Rectal smooth muscle tissue (tissue), 1 donor: ENCODE results near the gene ZNF675.
A peak's percentile ranks its signal among the peaks of the same experiment; 100 is the strongest.
"Not testable (repeated sequence)": the region's sequence is repeated elsewhere in the genome, so short reads cannot be mapped to it uniquely, and the experiment has no call there.

Experiments
- H3K27ac ChIP-seq: one replicate; pipeline ENCODE4 v1.7.0; 2013; ENCODE audit warnings: low read depth, low read length, inconsistent platforms
- H3K27me3 ChIP-seq: one replicate; pipeline ENCODE4 v1.7.0; 2013; ENCODE audit warnings: low read length; ENCODE audit not compliant: control insufficient read depth, insufficient read depth
- H3K36me3 ChIP-seq: one replicate; pipeline ENCODE4 v1.7.0; 2013; ENCODE audit warnings: low read length; ENCODE audit not compliant: control insufficient read depth, insufficient read depth
- H3K4me1 ChIP-seq: one replicate; pipeline ENCODE4 v1.7.0; 2013; ENCODE audit warnings: low read length; ENCODE audit not compliant: control insufficient read depth, insufficient read depth
- H3K4me3 ChIP-seq: one replicate; pipeline ENCODE4 v1.7.0; 2013; ENCODE audit warnings: low read length
- H3K9ac ChIP-seq: one replicate; pipeline ENCODE4 v1.7.0; 2013; ENCODE audit warnings: low read length

Gene ZNF675

DNA sequence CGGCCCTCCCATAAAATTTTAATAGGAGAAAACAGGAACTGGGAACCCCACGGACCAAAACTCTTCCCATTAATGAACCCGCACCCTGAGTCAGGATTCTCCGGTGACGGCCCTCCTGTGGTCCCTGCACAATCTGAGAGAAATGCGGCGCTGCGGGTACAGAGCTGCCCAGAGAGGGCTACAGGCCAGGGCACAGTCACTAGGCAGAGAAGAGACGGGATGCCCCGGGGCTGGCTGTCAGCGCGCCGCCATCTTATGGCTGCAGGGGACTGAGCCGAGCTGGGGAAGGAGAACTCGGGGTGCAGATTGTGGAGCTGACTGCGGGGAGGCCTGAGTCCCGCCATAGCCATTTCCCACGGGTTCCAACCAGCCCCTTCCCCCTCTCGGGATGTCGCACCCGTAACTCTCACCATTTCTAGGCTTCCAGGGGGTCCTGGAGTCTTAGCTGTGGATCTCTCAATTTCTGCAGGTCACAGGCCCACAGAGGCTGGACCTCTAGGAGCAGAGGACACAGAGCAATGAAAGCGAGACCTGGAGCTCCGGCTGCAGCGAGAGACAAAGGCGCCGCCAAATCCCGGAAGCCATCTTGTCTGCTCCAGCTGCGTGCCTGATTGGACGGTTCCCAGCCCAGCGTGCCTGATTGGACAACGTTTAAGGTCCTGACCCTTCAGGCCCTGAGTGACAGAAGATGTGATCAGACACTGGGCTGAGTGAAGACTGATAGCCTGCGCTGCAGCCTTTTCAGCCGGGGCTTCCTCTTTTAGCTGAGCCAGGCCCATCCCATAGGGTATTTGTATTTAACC lies at the start of gene ZNF675:
Gene ZNF675 (minus strand): TSS at position 592 of the 803 bp plus-strand sequence. CDS start 179 bp downstream, at position 413.
- no peaks in the 10 kb centered on the region for H3K27me3 ChIP-seq
- peak within 1 kb of the TSS; percentile 98 for H3K4me3 ChIP-seq
- peak within 1 kb of the TSS; percentile 85 for H3K27ac ChIP-seq
- no peaks in the 10 kb centered on the region for H3K4me1 ChIP-seq
- peak within 1 kb of the TSS; percentile 90 for H3K9ac ChIP-seq
- no peaks in the 10 kb centered on the region for H3K36me3 ChIP-seq

DNA sequence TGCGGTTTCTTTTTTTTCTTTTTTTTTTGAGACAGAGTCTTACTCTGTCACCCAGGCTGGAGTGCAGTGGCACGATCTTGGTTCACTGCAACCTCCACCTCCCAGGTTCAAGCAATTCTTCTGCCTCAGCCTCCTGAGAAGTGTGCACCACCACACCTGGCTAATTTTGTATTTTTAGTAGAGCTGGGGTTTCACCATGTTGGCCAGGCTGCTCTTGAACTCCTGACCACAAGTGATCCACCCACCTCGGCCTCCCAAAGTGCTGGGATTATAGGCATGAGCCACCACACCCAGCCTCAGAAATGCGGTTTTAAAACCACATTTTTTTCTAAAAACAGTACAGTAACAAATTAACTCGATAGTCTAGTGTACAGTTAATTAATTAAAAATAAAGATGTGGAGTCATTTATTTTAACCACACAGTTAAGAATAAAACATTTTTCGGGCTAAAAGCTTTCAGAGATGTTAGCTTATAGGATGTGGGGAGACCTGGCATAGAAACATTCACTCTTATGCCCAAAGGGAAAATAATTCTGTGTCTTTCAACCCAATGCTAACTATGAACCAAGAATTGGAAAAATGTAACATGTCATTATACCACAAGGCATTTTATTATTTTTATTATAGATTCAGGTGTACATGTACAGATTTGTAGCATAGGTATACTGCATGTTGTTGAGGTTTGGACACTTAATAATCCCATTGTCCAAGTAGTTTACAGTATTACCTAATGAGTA lies 43.9 kb upstream of the ZNF675 start:
- H3K9ac ChIP-seq, H3K27ac ChIP-seq, H3K36me3 ChIP-seq, H3K4me1 ChIP-seq, H3K4me3 ChIP-seq, H3K27me3 ChIP-seq: not testable (repeated sequence)

DNA sequence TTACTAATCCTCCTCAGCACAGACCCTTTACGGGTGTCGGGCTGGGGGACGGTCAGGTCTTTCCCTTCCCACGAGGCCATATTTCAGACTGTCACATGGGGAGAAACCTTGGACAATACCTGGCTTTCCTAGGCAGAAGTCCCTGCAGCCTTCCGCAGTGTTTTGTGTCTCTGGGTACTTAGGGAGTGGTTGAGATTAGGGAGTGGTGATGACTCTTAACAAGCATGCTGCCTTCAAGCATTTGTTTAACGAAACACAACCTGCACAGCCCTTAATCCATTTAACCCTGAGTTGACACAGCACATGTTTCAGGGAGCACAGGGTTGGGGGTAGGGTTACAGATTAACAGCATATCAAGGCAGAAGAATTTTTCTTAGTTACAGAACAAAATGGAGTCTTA lies 37.1 kb upstream of the ZNF675 start:
- not testable (repeated sequence) for H3K4me1 ChIP-seq, H3K27ac ChIP-seq, H3K4me3 ChIP-seq, H3K36me3 ChIP-seq, H3K9ac ChIP-seq, H3K27me3 ChIP-seq

DNA sequence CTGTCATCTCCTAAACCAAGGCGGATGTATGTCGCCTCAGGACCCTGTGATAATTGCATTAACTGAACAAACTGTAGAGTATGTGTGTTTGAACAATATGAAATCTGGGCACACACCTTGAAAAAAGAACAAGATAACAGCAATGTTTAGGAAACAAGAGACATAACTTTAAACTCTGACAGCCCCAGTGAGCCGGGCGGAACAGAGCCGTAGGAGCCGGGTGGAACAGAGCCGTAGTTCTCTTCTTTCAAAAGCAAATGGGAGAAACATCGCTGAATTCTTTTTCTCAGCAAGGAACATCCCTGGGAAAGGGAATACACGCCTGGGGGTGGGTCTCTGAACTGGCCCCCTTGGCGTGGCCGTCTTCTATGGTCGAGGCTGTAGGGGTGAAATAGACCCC lies 31.8 kb upstream of the ZNF675 start:
- no peaks in the 10 kb centered on the region for H3K27me3 ChIP-seq
- H3K36me3 ChIP-seq: no peaks in the 10 kb centered on the region
- H3K27ac ChIP-seq: no peak overlapping the region
- H3K9ac ChIP-seq: no peak overlapping the region
- no peaks in the 10 kb centered on the region for H3K4me1 ChIP-seq
- H3K4me3 ChIP-seq: no peak overlapping the region

DNA sequence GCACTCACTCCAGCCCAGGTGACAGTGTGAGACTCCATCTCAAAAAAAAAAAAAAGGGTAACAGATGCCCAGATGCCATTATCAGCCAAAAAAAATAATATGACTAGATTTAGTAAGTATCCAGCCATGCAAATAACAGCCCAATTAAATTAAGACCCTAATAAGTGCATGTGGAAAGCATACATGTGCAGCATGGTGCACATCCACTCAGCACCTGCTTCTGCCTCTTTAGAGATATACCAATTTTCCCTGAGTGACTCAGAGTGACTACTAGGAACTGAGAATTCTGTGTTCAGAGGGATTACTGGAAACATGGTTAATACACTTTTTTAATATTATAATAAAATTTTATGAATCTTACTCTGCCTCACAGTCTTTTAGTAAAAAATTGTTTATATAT lies 29.8 kb upstream of the ZNF675 start:
- Histone ChIP-seq H3K4me1 (no peaks in the 10 kb centered on the region), H3K4me3 (no peak overlapping the region), H3K36me3 (no peaks in the 10 kb centered on the region), H3K9ac (no peak overlapping the region), H3K27me3 (no peaks in the 10 kb centered on the region), H3K27ac (no peak overlapping the region)

DNA sequence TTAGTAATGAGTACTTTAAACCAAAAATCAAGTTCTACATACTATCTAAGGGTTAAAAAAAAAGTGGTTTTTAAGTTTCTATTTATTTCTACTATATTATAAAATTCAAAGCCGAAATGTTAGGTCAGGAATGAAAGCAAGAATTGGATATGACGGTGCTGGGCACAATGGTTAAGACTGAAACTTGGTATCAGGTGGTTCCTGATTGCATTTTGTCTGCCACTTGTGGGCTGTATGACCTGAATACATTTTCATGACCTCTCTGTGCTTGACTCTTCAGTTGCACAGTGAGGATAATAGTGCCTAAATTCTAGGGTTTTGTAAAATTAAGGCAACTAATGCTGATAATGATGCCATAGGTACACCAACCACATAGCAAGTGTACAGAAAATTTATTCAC lies 22.3 kb upstream of the ZNF675 start:
- Histone ChIP-seq H3K4me1 (no peaks in the 10 kb centered on the region), H3K27ac (no peak overlapping the region), H3K9ac (no peak overlapping the region), H3K4me3 (no peak overlapping the region), H3K27me3 (no peaks in the 10 kb centered on the region), H3K36me3 (no peaks in the 10 kb centered on the region)

DNA sequence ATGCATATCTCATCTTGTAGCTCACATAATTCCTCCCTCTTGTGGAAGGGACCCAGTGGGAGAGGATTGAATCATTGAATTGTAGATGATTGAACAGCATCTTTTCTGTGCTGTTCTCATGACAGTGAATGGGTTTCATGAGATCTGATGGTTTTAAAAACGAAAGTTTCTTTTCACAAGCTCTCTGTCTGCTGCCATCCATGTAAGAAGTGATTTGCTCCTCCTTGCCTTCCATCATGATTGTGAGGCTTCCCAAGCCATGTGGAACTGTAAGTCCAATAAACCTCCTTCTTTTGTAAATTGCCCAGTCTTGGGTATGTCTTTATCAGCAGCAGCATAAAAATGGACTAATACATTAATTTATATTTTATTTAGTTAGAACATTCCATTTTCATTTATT lies 19.6 kb upstream of the ZNF675 start:
- H3K4me1 ChIP-seq: no peaks in the 10 kb centered on the region
- no peak overlapping the region for H3K27ac ChIP-seq
- H3K27me3 ChIP-seq: no peaks in the 10 kb centered on the region
- no peak overlapping the region for H3K4me3 ChIP-seq
- H3K36me3 ChIP-seq: no peaks in the 10 kb centered on the region
- no peak overlapping the region for H3K9ac ChIP-seq

DNA sequence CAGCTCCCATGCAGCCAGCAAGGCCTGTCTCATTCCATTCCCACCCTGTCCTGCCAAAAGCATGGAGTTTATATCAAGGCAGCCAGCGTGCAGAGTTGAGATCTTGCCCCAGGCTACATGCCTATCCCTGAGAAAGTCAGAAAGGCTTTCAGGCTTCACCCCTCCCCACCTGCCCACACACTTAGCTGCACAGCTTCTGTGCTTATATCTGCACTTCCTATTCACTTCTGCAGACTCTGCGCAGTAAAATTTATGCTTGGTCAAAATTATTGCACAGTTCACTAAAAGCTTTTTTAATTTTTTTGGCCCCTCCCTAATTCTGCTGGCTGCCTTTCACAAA lies 12.5 kb upstream of the ZNF675 start:
- no peaks in the 10 kb centered on the region for H3K36me3 ChIP-seq
- H3K27me3 ChIP-seq: no peaks in the 10 kb centered on the region
- no peaks in the 10 kb centered on the region for H3K4me1 ChIP-seq
- no peak overlapping the region for H3K9ac ChIP-seq
- H3K4me3 ChIP-seq: no peak overlapping the region
- no peak overlapping the region for H3K27ac ChIP-seq

DNA sequence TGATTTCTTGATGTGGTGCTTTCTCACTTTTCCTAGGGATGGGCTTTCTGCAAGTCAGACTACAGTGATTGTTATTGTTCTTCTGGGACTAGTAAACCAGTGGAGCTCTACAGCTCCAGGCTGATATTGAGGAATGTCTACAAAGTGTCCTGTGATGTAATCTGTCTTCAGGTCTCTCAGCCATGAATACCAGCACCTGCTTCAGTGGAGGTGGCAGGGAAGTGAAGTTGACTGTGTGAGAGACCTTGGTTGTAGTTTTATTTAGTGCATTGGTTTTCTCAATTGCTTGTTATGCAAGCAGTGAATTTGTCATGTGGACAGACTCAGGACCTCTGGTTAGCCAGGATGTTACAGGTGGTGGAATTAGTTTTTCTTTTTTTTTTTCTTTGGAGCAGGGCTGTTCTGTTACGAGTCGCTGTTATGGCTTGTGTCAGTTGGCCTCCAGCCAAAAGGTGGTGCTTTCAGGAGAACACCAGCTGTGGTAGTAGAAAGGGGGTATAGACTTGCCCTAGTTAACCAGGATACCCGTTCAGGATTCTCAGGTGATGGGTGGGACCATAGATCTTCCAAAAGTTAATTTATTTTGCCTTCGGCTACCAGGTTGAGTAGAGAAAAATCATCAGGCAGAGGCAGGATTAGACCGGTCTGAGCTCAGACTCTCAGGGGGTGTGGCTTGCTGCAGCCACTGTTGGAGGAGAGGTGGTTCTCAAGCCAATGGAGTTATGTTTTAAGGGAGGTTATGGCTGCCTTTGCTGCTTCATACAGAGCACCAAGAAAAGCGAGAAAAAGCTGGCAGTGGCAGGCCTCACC lies 11.9 kb upstream of the ZNF675 start:
- H3K9ac ChIP-seq: no peak overlapping the region
- H3K27me3 ChIP-seq: no peaks in the 10 kb centered on the region
- no peak overlapping the region for H3K27ac ChIP-seq
- no peaks in the 10 kb centered on the region for H3K36me3 ChIP-seq
- no peak overlapping the region for H3K4me3 ChIP-seq
- H3K4me1 ChIP-seq: no peaks in the 10 kb centered on the region

DNA sequence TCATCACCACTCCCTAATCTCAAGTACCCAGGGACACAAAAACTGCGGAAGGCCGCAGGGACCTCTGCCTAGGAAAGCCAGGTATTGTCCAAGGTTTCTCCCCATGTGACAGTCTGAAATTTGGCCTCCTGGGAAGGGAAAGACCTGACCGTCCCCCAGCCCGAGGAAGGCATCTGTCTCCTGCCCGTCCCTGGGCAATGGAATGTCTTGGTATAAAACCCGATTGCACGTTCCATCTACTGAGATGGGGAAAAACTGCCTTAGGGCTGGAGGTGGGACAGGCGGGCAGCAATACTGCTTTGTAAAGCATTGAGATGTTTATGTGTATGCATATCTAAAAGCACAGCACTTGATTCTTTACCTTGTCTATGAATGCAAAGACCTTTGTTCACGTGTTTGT lies 5.9 kb upstream of the ZNF675 start:
- not testable (repeated sequence) for H3K27me3 ChIP-seq, H3K9ac ChIP-seq, H3K4me1 ChIP-seq, H3K4me3 ChIP-seq, H3K27ac ChIP-seq, H3K36me3 ChIP-seq

DNA sequence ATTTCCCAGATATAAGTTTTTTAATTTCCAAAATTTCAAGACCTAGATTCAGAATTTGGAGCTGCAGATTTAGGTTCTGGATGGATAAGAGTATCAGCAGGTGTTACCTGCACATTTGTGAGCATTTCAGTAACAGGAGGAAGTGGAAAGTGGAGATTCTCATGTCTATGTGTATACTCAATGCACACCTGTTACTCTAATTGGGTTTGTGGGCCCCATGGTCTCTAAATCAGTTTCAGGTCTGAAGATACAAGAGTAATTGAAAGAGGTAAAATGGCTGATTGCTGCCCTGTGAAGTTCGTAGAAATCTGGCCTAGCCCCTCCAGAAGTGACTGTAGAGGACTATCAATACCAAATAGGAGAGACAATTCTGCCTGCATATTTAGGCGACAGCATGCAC lies 13.9 kb downstream of the ZNF675 start:
- no peak overlapping the region for H3K4me3 ChIP-seq

DNA sequence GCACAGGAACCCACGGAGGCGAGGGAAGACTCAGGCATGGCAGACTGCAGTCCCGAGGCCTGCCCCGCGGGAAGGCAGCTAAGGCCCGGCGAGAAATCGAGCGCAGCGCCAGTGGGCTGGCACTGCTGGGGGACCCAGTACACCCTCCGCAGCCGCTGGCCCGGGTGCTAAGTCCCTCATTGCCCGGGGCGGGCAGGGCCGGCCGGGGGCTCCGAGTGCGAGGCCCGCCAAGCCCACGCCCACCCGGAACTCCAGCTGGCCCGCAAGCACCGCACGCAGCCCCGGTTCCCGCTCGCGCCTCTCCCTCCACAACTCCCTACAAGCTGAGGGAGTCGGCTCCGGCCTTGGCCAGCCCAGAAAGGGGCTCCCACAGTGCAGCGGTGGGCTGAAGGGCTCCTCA lies 18.4 kb downstream of the ZNF675 start:
- H3K27ac ChIP-seq, H3K9ac ChIP-seq, H3K4me1 ChIP-seq, H3K4me3 ChIP-seq, H3K36me3 ChIP-seq, H3K27me3 ChIP-seq: not testable (repeated sequence)

More for the DNA sequence above, 13.9 kb downstream of the ZNF675 start:
- Histone ChIP-seq H3K27me3 (no peaks in the 10 kb centered on the region), H3K4me1 (no peaks in the 10 kb centered on the region), H3K9ac (no peak overlapping the region), H3K36me3 (no peaks in the 10 kb centered on the region), H3K27ac (no peak overlapping the region)
